Brain microvascular endothelial cell (primary cell): ENCODE data around the gene C1orf210.

ENCODE experiments used
- DNase-seq: peaks from one replicate; pipeline ENCODE4 v3.0.0-alpha.2; 2020
- H3K27ac ChIP-seq: fragments of 250-450 bp; sonication (Bioruptor Pico); 2 replicates; pipeline ENCODE4 v1.5.1; 2020; ENCODE audit warnings: mild to moderate bottlenecking, moderate library complexity
- H3K27me3 ChIP-seq: fragments of 250-450 bp; sonication (Bioruptor Pico); replicated peaks from 2 replicates; pipeline ENCODE4 v1.5.1; 2020; ENCODE audit warnings: mild to moderate bottlenecking
- H3K36me3 ChIP-seq: fragments of 250-450 bp; sonication (Bioruptor Pico); replicated peaks from 2 replicates; pipeline ENCODE4 v1.5.1; 2020; ENCODE audit warnings: mild to moderate bottlenecking
- H3K4me3 ChIP-seq: 2 replicates; pipeline ENCODE4 v1.5.1; 2011; ENCODE audit warnings: low read depth, mild to moderate bottlenecking, control low read depth, low read length, moderate library complexity
- CTCF ChIP-seq: IDR thresholded peaks from 2 replicates; pipeline ENCODE4 v1.5.1; 2011; ENCODE audit warnings: low read depth, mild to moderate bottlenecking, moderate library complexity, low read length, control low read depth, inconsistent platforms; ENCODE audit errors: missing control alignments
- in situ Hi-C: cut with HindIII; loops from 2 replicates; pipeline ENCODE4 v1.10.0; 2017; ENCODE audit warnings: low sequenced_read_pairs, low pct_ligation_motif_present

Gene C1orf210

GRCh38 chr1:43325381-43325780 is 40.0 kb upstream of the C1orf210 start:
- H3K4me3 ChIP-seq: no peak overlapping the region
- H3K27ac ChIP-seq: no peak overlapping the region
- TF ChIP-seq CTCF: no peak
- no peaks in the 10 kb centered on the region for H3K36me3 ChIP-seq
- in situ Hi-C loops: no loop called here
- H3K27me3 ChIP-seq: no peaks in the 10 kb centered on the region
- DNase-seq: no peak

- Histone ChIP-seq H3K27ac (no peak overlapping the region), H3K36me3 (no peaks in the 10 kb centered on the region), H3K4me3 (no peak overlapping the region), H3K27me3 (no peaks in the 10 kb centered on the region)
- no peak for DNase-seq
- TF ChIP-seq CTCF: no peak
- in situ Hi-C loops: no loop called here
Observed at GRCh38 chr1:43324810-43325209, 39.4 kb upstream of the C1orf210 start.

DNA sequence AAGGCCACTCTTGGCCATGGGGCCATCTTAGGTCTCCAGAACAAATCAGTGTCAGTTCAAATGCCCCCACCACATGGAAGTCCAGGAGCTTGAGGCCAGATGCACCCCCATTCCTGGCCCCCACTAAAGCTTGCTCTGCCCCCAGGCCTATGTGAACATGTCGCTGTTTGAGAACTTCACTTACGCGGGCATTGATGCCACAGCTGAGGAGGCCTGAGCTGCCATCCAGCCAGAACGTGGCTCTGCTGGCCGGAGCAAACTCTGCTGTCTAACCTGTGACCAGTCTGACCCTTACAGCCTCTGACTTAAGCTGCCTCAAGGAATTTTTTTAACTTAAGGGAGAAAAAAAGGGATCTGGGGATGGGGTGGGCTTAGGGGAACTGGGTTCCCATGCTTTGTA is 37.1 kb upstream of the C1orf210 start:
- no peak for TF ChIP-seq CTCF
- in situ Hi-C loops: no loop called here
- DNase-seq: no peak
- Histone ChIP-seq H3K27ac (no peak overlapping the region), H3K27me3 (no peaks in the 10 kb centered on the region), H3K36me3 (no peaks in the 10 kb centered on the region), H3K4me3 (no peak overlapping the region)

- in situ Hi-C loops: no loop called here
- no peak for DNase-seq
- no peak for TF ChIP-seq CTCF
- no peak overlapping the region for H3K4me3 ChIP-seq
- no peaks in the 10 kb centered on the region for H3K36me3 ChIP-seq
- no peaks in the 10 kb centered on the region for H3K27me3 ChIP-seq
- no peak overlapping the region for H3K27ac ChIP-seq
Observed at GRCh38 chr1:43321331-43321891, 36.0 kb upstream of the C1orf210 start.

GRCh38 chr1:43319766-43320165 is 34.4 kb upstream of the C1orf210 start:
- H3K27me3 ChIP-seq: no peaks in the 10 kb centered on the region
- H3K4me3 ChIP-seq: no peak overlapping the region
- in situ Hi-C loops: no loop called here
- no peak for TF ChIP-seq CTCF
- DNase-seq: no peak
- H3K36me3 ChIP-seq: no peaks in the 10 kb centered on the region
- H3K27ac ChIP-seq: no peak overlapping the region

DNA sequence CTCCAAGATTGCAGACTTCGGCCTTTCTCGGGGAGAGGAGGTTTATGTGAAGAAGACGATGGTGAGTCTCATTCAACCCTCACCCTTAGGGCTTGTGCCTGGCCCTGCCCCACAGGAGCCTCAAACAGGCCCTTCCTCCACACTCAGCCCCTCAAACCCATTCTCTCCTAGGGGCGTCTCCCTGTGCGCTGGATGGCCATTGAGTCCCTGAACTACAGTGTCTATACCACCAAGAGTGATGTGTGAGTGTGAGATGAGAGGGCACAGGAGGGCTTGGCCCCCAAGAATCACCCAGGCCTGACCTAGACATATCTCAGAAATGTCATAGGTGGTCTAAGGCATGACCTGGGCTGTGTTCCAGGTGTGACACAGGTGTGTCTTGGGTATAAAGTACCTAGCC is 33.9 kb upstream of the C1orf210 start:
- TF ChIP-seq CTCF: no peak
- in situ Hi-C loops: no loop called here
- H3K36me3 ChIP-seq: no peaks in the 10 kb centered on the region
- H3K4me3 ChIP-seq: no peak overlapping the region
- no peak for DNase-seq
- H3K27me3 ChIP-seq: no peaks in the 10 kb centered on the region
- no peak overlapping the region for H3K27ac ChIP-seq
